NCI-H2196 treated with DMSO at 0.1 percent for 48 hours (cell line): ENCODE data around the gene PCDHB13.
A peak's percentile ranks its signal among the peaks of the same experiment; 100 is the strongest.
"Not testable (repeated sequence)": the region's sequence is repeated elsewhere in the genome, so short reads cannot be mapped to it uniquely, and the experiment has no call there.

Experiments used
- DNase-seq: peaks from one replicate; lab custom pipeline; 2025; ENCODE audit not compliant: unreplicated experiment; lab: John Stamatoyannopoulos, UW

Gene PCDHB13

GRCh38 chr5:141213656-141214339 lies at the start of gene PCDHB13:
Gene PCDHB13, plus strand, starts transcription at chr5:141213919. Its CDS starts 205 bp downstream, at chr5:141214124.
- not testable (repeated sequence) for DNase-seq

- no peak for DNase-seq
Measured at GRCh38 chr5:141172381-141173204, 41.1 kb upstream of the PCDHB13 start, which contains the start of gene PCDHB7. Gene PCDHB7, plus strand, starts transcription at chr5:141172644. Its CDS starts 192 bp downstream, at chr5:141172836.

DNA sequence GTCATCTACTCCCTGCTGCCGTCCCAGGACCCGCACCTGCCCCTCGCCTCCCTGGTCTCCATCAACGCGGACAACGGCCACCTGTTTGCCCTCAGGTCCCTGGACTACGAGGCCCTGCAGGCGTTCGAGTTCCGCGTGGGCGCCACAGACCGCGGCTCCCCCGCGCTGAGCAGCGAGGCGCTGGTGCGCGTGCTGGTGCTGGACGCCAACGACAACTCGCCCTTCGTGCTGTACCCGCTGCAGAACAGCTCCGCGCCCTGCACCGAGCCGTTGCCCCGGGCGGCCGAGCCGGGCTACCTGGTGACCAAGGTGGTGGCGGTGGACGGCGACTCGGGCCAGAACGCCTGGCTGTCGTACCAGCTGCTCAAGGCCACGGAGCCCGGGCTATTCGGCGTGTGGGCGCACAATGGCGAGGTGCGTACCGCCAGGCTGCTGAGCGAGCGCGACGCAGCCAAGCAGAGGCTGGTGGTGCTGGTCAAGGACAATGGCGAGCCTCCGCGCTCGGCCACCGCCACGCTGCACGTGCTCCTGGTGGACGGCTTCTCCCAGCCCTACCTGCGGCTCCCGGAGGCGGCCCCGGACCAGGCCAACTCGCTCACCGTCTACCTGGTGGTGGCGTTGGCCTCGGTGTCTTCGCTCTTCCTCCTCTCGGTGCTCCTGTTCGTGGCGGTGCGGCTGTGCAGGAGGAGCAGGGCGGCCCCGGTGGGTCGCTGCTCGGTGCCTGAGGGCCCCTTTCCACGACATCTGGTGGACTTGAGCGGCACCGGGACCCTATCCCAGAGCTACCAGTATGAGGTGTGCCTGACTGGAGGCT lies 39.2 kb upstream of the PCDHB13 start:
- not testable (repeated sequence) for DNase-seq

- DNase-seq = no peak
Measured at GRCh38 chr5:141175933-141176332, 37.8 kb upstream of the PCDHB13 start.

GRCh38 chr5:141177577-141178191 lies 36.0 kb upstream of the PCDHB13 start, which contains the start of gene PCDHB8:
Gene PCDHB8, plus strand, starts transcription at chr5:141177790. Its CDS starts 245 bp downstream, at chr5:141178035.
- peak; percentile 29 for DNase-seq

- not testable (repeated sequence) for DNase-seq
Measured at GRCh38 chr5:141179371-141179770, 34.3 kb upstream of the PCDHB13 start.

DNA sequence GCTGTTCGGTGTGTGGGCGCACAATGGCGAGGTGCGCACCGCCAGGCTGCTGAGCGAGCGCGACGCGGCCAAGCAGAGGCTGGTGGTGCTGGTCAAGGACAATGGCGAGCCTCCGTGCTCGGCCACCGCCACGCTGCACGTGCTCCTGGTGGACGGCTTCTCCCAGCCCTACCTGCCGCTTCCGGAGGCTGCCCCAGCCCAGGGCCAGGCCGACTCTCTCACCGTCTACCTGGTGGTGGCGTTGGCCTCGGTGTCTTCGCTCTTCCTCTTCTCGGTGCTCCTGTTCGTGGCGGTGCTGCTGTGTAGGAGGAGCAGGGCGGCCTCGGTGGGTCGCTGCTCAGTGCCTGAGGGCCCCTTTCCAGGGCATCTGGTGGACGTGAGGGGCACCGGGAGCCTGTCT lies 33.8 kb upstream of the PCDHB13 start:
- not testable (repeated sequence) for DNase-seq

DNA sequence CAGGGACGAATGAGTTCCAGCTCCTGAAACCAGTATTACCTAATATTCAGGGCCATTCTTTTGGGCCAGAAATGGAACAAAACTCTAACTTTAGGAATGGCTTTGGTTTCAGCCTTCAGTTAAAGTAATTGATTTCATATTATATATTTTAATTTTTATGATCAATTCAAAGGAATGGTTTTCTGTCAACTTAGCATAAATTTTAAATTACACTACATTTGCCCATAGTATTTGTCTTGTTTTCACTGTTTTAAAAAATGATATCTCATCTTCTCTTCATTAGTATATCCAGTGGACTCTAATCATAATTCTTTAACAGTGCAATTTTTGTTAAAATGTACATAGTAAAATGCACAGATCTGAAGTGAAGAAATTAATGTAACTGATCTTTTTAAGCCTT lies 33.4 kb upstream of the PCDHB13 start:
- DNase-seq = no peak

- DNase-seq = no peak
Measured at GRCh38 chr5:141182248-141182647, 31.5 kb upstream of the PCDHB13 start, which contains the start of gene PCDHB16. Gene PCDHB16, plus strand, starts transcription at chr5:141182387. Its CDS starts 173 bp downstream, at chr5:141182560.

- not testable (repeated sequence) for DNase-seq
Measured at GRCh38 chr5:141184117-141184855, 29.4 kb upstream of the PCDHB13 start.

- no peak for DNase-seq
Measured at GRCh38 chr5:141186897-141187512, 26.7 kb upstream of the PCDHB13 start, which contains the start of gene PCDHB9. Gene PCDHB9, plus strand, starts transcription at chr5:141187161. Its CDS starts 158 bp downstream, at chr5:141187319.

- not testable (repeated sequence) for DNase-seq
Measured at GRCh38 chr5:141188682-141189081, 25.0 kb upstream of the PCDHB13 start.

DNA sequence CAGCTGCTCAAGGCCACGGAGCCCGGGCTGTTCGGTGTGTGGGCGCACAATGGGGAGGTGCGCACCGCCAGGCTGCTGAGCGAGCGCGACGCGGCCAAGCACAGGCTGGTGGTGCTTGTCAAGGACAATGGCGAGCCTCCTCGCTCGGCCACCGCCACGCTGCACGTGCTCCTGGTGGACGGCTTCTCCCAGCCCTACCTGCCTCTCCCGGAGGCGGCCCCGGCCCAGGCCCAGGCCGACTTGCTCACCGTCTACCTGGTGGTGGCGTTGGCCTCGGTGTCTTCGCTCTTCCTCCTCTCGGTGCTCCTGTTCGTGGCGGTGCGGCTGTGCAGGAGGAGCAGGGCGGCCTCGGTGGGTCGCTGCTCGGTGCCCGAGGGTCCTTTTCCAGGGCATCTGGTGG lies 24.6 kb upstream of the PCDHB13 start:
- not testable (repeated sequence) for DNase-seq

- DNase-seq = no peak
Measured at GRCh38 chr5:141192110-141192725, 21.5 kb upstream of the PCDHB13 start, which contains the start of gene PCDHB10. Gene PCDHB10, plus strand, starts transcription at chr5:141192353. Its CDS starts 200 bp downstream, at chr5:141192553.

GRCh38 chr5:141194332-141194731 lies 19.4 kb upstream of the PCDHB13 start:
- DNase-seq = not testable (repeated sequence)

- no peak for DNase-seq
Measured at GRCh38 chr5:141196363-141196762, 17.4 kb upstream of the PCDHB13 start.

- DNase-seq = no peak
Measured at GRCh38 chr5:141199359-141200235, 14.1 kb upstream of the PCDHB13 start, which contains the start of gene PCDHB11. Gene PCDHB11, plus strand, starts transcription at chr5:141199627. Its CDS starts 148 bp downstream, at chr5:141199775.

DNA sequence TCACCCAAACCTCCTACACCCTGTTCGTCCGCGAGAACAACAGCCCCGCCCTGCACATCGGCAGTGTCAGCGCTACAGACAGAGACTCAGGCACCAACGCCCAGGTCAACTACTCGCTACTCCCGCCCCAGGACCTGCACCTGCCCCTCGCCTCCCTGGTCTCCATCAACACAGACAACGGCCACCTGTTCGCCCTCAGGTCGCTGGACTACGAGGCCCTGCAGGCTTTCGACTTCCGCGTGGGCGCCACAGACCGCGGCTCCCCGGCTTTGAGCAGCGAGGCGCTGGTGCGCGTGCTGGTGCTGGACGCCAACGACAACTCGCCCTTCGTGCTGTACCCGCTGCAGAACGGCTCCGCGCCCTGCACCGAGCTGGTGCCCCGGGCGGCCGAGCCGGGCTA lies 12.6 kb upstream of the PCDHB13 start:
- DNase-seq = not testable (repeated sequence)
